GM12865 (cell line): ENCODE measurements around the gene ANO7.

Experiments used
- DNase-seq: peaks from one replicate; pipeline ENCODE4 v3.0.0; 2010; ENCODE audit warnings: low read depth
- H3K4me3 ChIP-seq: 2 replicates; pipeline ENCODE4 v1.5.1; 2011; ENCODE audit warnings: mild to moderate bottlenecking, low read depth, low read length, control low read depth
- TF ChIP-seq, protein P1 (sequence below): IDR thresholded peaks from 2 replicates; pipeline ENCODE4 v1.5.1; 2011; ENCODE audit warnings: low read length, control low read depth, low read depth, inconsistent platforms; ENCODE audit not compliant: insufficient read depth; ENCODE audit errors: missing control alignments

The ANO7 gene

DNA sequence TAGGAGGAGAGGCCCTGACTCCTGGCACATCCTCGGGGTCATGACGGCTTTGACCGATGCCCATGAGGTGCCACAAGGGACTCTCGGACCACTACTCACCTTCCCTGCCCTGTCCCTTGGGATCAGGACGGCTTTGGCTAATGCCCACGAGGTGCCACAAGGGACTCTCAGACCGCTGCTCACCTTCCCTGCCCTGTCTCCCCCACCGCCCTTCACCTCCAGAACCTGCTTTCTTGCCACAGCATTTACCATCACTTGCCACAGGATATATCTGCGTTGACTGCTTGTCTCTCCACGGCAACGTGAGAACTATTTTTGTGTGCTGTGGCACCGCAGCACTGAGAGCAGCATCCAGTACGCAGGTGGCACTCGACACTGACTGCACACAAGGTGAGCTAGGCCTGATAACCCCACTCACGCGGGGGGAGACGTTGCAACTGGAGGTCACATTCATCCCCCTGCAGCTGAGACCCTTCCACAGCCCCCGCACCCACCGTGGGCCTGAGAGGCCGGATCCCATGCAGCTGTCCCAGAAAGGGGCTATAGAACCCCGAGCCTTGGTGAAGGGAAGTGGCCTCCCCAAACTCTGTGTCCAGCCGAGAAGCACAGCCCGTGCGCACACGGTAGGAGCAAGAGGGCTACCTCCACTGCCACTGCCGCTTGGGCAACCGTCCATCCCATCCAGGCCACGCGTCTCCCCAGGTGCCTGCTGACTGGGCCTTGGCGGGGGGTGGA lies 47.5 kb downstream of the ANO7 start:
- TF ChIP-seq, protein P1, sequence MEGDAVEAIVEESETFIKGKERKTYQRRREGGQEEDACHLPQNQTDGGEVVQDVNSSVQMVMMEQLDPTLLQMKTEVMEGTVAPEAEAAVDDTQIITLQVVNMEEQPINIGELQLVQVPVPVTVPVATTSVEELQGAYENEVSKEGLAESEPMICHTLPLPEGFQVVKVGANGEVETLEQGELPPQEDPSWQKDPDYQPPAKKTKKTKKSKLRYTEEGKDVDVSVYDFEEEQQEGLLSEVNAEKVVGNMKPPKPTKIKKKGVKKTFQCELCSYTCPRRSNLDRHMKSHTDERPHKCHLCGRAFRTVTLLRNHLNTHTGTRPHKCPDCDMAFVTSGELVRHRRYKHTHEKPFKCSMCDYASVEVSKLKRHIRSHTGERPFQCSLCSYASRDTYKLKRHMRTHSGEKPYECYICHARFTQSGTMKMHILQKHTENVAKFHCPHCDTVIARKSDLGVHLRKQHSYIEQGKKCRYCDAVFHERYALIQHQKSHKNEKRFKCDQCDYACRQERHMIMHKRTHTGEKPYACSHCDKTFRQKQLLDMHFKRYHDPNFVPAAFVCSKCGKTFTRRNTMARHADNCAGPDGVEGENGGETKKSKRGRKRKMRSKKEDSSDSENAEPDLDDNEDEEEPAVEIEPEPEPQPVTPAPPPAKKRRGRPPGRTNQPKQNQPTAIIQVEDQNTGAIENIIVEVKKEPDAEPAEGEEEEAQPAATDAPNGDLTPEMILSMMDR, result no peak
- no peak for DNase-seq
- H3K4me3 ChIP-seq, result no peak overlapping the region

DNA sequence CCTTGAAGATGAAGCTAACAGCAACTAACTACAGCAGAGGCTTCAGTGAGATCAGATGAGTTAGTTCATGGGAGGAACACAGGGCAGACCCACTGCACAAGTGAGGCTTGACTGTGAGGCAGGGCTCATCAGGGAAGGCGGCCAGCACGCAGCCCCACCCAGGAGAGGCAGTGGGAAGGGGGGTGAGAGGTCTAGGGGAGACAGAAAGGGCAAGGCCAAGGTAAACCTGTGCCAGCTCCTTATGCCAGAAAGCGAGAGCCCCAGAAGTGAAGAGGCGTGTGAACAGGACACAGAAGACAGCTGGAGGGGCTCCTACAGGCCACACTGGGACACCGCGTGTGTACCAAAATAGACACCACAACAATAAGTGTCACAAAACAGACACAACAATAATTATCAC lies 48.6 kb downstream of the ANO7 start:
- TF ChIP-seq, protein P1, result no peak
- DNase-seq, result no peak
- H3K4me3 ChIP-seq, result no peak overlapping the region

DNA sequence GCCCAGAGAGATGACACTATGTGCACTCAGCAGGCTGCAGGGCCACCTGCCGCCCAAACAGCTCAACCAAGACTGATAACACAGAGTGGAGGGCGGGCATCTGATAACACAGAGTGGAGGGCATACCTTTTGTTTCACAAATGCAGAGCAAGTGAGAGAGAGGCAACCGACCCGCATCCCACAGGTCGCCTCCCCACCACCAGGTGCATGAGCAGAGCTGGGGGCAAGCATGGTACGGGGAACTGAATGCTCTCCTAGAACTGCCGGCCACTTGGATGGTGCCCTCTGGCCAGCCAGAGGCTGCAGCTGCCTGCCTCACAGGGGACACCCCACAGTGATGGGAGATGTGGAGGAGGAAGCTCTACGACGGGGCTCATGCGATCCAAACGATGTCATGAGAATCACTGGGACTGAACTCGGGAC lies 49.5 kb downstream of the ANO7 start:
- TF ChIP-seq, protein P1, result no peak
- no peak for DNase-seq
- H3K4me3 ChIP-seq, result no peak overlapping the region

DNA sequence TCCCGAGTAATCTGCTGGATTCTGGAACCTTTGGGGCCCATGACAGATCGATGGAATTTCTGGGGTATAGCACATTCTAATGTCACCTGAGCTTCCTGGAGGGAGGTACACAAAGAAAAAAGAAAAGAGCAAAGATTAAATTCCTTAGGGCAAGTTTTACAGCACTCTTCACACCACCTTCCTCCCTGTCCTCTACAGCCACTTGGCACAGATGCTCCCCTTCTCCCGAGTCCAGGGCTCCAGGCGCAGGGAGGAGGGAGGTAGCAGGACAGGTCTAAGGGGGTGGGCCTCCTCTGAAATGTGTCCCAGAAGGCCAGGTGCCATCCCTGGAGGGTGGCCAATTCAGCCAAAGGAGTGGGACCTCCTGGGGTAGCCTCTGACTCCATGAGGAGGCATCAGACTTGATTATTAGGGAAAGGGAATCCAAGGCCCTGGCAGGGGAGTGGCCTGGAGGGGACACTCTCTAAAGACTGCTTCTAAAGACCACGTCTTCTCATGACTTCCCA lies 50.3 kb downstream of the ANO7 start:
- TF ChIP-seq, protein P1, result no peak
- no peak for DNase-seq

DNA sequence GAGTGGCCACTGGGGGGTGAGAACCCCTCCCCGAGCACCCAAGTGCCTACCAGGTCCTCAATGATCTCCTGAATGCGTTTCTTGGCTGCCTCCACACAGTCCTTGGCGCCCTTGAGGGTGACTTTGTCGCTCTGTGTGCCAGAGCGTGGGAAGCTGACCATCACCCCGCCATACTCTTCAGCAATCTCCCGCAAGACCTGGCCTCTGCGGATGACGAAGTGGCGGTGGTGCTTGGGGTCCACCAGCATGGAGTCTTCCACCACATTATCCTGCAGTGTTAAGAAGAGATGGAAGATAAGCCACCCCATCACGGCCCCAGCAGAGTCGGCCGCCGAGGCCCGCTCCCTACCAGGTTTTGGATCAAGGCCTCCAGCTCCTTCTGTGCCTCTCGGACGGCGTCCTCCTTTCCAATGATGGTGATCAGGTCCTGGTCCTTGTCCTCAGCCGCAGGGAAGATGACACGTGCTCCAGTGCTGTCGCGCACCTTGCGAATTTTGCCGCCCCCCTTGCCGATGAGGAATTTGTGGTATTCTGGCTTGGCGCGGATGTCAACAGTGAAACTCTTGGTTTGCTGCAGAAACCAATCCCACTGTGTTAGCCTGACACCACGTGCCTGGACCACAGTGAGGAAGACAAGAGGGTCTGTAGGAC lies 51.2 kb downstream of the ANO7 start:
- H3K4me3 ChIP-seq, result no peak overlapping the region
- DNase-seq, result no peak
- TF ChIP-seq, protein P1, result no peak

More for the DNA sequence above, 50.3 kb downstream of the ANO7 start:
- no peak overlapping the region for H3K4me3 ChIP-seq

DNA sequence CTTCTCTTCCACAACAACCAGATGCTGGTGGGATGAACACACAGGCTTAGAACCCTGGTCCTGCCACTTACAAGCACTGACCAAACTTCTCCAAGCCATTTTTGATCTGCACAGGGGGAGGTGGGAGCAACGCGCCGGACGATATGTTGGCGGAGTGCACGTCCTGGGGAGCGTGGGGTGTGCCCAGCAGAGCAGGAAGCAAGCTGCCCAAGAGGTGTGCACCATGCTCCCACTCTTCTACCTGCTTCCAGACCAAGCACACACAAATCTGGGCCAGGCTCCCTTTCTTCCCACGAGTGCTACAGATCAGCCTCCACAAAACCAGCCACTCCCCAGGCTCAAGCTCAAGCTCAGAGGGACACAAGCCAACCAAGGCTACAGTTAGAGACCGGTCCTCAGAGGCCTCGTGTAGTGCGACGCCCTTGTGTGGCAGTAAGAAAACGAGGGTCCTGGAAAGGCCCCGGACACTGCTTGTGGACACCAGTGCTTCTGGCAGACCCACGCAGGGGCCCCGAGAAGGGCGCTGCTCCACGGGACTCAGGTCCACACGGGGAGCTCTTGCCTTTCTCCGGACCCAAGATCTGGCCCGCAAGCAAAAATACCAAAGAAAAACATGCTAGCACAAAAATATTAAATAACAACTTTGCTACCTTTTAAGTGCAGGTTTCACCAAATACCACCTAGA lies 52.0 kb downstream of the ANO7 start:
- no peak overlapping the region for H3K4me3 ChIP-seq
- no peak for DNase-seq
- TF ChIP-seq, protein P1, result no peak
